Measurements from ENCODE around the gene THRB. TPM values are rescaled to one million over a fixed set of nuclear protein-coding genes. Genes with fewer than 3 reads are reported as not detected.

Gene THRB
- polyA plus RNA-seq, 1 of the 3 experiments (the other 2 are of a cell fraction): 0.02 TPM

DNA sequence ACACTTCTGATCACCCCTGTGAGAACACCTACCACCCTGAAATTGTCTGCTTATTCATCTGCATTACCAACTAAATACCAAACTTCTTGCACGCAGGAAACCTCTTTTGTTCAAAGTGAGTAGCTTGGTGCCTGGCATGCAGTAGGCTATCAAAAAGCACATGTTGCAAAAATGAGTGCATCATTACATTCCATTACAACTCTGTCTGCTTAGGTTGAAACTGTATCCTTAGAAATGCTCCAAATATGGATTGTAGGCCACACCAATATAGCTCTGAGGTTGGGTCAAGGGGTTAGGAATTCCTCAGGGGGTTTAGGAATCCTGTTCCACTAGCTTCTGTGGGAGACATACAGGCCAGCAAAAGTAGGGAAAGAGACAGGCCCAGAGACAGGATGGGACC lies 107.2 kb downstream of the THRB start:
- CTCF ChIA-PET: interaction anchor here (1.4 kb wide), 2 partner anchors 9 to 22 kb away, joined by 3 to 4 read pairs; no protein-coding TSS in a partner anchor
- H3K4me2 ChIP-seq: no peak overlapping the region

GRCh38 chr3:24387000-24387399 lies 107.7 kb downstream of the THRB start:
- Histone ChIP-seq H4K20me1 (ENCODE audit: insufficient read depth) (no peaks in the 10 kb centered on the region), H3K9ac (no peak overlapping the region), H3K79me2 (ENCODE audit: insufficient read depth) (no peaks in the 10 kb centered on the region), H3K4me1 (ENCODE audit: control insufficient read depth in 1 of 2, insufficient read depth in 2 of 2, low read depth in 1 of 2, low read length in 1 of 2) (no peaks in the 10 kb centered on the region; a peak in 1 of 4 replicates), H3K36me3 (replicated peaks in 1 of 2; ENCODE audit: control insufficient read depth in 1 of 2, insufficient read depth in 2 of 2, low read length in 1 of 2) (no peaks in the 10 kb centered on the region), H3K4me3 (ENCODE audit: low read depth in 2 of 2, low read length in 1 of 2) (no peak overlapping the region), H3K27me3 (ENCODE audit: insufficient read depth) (no peaks in the 10 kb centered on the region), H3K9me3 (no peaks in the 10 kb centered on the region), H2AFZ (ENCODE audit: low read depth) (no peak overlapping the region), H3K9me2 (no peaks in the 10 kb centered on the region), H3F3A (replicated peaks; ENCODE audit: insufficient read depth) (no peaks in the 10 kb centered on the region), H3K4me2 (no peak overlapping the region), H3K27ac (ENCODE audit: low read depth in 2 of 2, low read length in 1 of 2) (no peak overlapping the region)
- ChIA-PET POLR2A (interaction anchor here (0.8 kb wide), 1 partner anchor 15 kb away, joined by 4 read pairs; no protein-coding TSS in a partner anchor), CTCF (interaction anchor here (1.4 kb wide), 1 partner anchor 21 kb away, joined by 3 read pairs; no protein-coding TSS in a partner anchor)
- no peak for DNase-seq
- TF ChIP-seq EP300 (IDR thresholded peaks at IDR 0.05; ENCODE audit: borderline replicate concordance in 1 of 2, low read depth in 1 of 2, low read length in 1 of 2): 0 out of 4 replicates have a peak, but pooled peaks of 1 of the 2 experiments have one; percentile 11
- TF ChIP-seq MEF2A (IDR thresholded peaks at IDR 0.05; ENCODE audit: borderline replicate concordance, low read depth): no peak
- TF ChIP-seq FOSL2 (IDR thresholded peaks at IDR 0.05; ENCODE audit: borderline replicate concordance, low read depth): peak; percentile 14; the same call in 1 of the 2 replicates
- peak; percentile 24; the same call in 1 of the 2 replicates for TF ChIP-seq NFIC (IDR thresholded peaks at IDR 0.05; ENCODE audit: borderline replicate concordance)
- no peak for TF ChIP-seq TAF1 (IDR thresholded peaks at IDR 0.05; ENCODE audit: borderline replicate concordance, low read depth, low read length)
- TF ChIP-seq, protein P1, sequence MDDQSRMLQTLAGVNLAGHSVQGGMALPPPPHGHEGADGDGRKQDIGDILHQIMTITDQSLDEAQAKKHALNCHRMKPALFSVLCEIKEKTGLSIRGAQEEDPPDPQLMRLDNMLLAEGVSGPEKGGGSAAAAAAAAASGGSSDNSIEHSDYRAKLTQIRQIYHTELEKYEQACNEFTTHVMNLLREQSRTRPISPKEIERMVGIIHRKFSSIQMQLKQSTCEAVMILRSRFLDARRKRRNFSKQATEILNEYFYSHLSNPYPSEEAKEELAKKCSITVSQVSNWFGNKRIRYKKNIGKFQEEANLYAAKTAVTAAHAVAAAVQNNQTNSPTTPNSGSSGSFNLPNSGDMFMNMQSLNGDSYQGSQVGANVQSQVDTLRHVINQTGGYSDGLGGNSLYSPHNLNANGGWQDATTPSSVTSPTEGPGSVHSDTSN (IDR thresholded peaks at IDR 0.05): peak; percentile 61
- TF ChIP-seq TCF12 (IDR thresholded peaks at IDR 0.05): peak; percentile 25; the same call in 1 of the 2 replicates
- TF ChIP-seq, protein P2, sequence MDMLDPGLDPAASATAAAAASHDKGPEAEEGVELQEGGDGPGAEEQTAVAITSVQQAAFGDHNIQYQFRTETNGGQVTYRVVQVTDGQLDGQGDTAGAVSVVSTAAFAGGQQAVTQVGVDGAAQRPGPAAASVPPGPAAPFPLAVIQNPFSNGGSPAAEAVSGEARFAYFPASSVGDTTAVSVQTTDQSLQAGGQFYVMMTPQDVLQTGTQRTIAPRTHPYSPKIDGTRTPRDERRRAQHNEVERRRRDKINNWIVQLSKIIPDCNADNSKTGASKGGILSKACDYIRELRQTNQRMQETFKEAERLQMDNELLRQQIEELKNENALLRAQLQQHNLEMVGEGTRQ (IDR thresholded peaks at IDR 0.05; ENCODE audit: borderline replicate concordance, low read depth, low read length): no peak
- TF ChIP-seq JUND (IDR thresholded peaks at IDR 0.05): peak; percentile 24; the same call in 1 of the 2 replicates

More for the DNA sequence above, 107.2 kb downstream of the THRB start:
- Histone ChIP-seq H3K27me3 (ENCODE audit: insufficient read depth) (no peaks in the 10 kb centered on the region), H3K36me3 (replicated peaks in 1 of 2; ENCODE audit: control insufficient read depth in 1 of 2, insufficient read depth in 2 of 2, low read length in 1 of 2) (no peaks in the 10 kb centered on the region), H4K20me1 (ENCODE audit: insufficient read depth) (no peaks in the 10 kb centered on the region), H3K9me2 (no peaks in the 10 kb centered on the region), H3K9ac (no peak overlapping the region), H3K4me1 (ENCODE audit: control insufficient read depth in 1 of 2, insufficient read depth in 2 of 2, low read depth in 1 of 2, low read length in 1 of 2) (no peaks in the 10 kb centered on the region; a peak in 1 of 4 replicates), H3F3A (replicated peaks; ENCODE audit: insufficient read depth) (no peaks in the 10 kb centered on the region), H3K4me3 (ENCODE audit: low read depth in 2 of 2, low read length in 1 of 2) (no peak overlapping the region), H3K9me3 (no peaks in the 10 kb centered on the region), H3K27ac (ENCODE audit: low read depth in 2 of 2, low read length in 1 of 2) (no peak overlapping the region), H3K79me2 (ENCODE audit: insufficient read depth) (no peaks in the 10 kb centered on the region), H2AFZ (ENCODE audit: low read depth) (no peak overlapping the region)
- TF ChIP-seq NRF1 (IDR thresholded peaks at IDR 0.05; ENCODE audit: low read depth, low read length) (no peak), SIN3A (IDR thresholded peaks at IDR 0.05; ENCODE audit: borderline replicate concordance, low read depth, low read length) (no peak), JUND (IDR thresholded peaks at IDR 0.05) (no peak), RCOR1 (IDR thresholded peaks at IDR 0.05; ENCODE audit: low read length) (no peak), GABPA (IDR thresholded peaks at IDR 0.05; ENCODE audit: low read depth) (no peak)
- POLR2A ChIA-PET: interaction anchor here (0.8 kb wide), 1 partner anchor 16 kb away, joined by 4 read pairs; no protein-coding TSS in a partner anchor
- no peak for DNase-seq
- 96% methylated on average over 1 of the region's 1 CpG for WGBS (ENCODE audit: low lambda C conversion rate)
